Measurements from ENCODE around the gene RTKN2. TPM values are rescaled to one million over a fixed set of nuclear protein-coding genes. Genes with fewer than 3 reads are reported as not detected.

The RTKN2 gene
- total and polyA plus RNA-seq, 2 donors (not counting 1 experiment from before 2014, with no cell fraction given): 0.07 to 0.22 TPM

GRCh38 chr10:62250594-62251198 lies 17.9 kb downstream of the RTKN2 start:
- CTCF ChIA-PET: no interaction called here

More at GRCh38 chr10:62250594-62251198, 17.9 kb downstream of the RTKN2 start:
- H3K79me2 ChIP-seq (ENCODE audit: control insufficient read depth, insufficient read depth, low read length): no peaks in the 10 kb centered on the region
- Mint-ChIP-seq H3K27me3 (no peaks in the 10 kb centered on the region), H3K27ac (no peak overlapping the region), H3K9me3 (ENCODE audit: insufficient read depth) (peaks cover 2% of the 10 kb centered on the region), H3K4me1 (peaks cover under 1% of the 10 kb centered on the region), H3K4me3 (no peak overlapping the region)
- no peaks in the 10 kb centered on the region for H3K9me3 ChIP-seq (ENCODE audit: control extremely low read depth in 1 of 3, control insufficient read depth in 2 of 3, insufficient read depth in 1 of 3, low read length in 2 of 3)
- H2AFZ ChIP-seq (ENCODE audit: insufficient read depth, low read depth, low read length, poor library complexity, severe bottlenecking): no peak overlapping the region
- ATAC-seq (ENCODE audit: low read depth) (no peak), DNase-seq (no peak)
- no peak overlapping the region for H3K4me3 ChIP-seq (ENCODE audit: control extremely low read depth in 1 of 5, extremely low read depth in 1 of 5, insufficient read depth in 1 of 5, low read depth in 2 of 5, low read length in 4 of 5)
- no peaks in the 10 kb centered on the region for H3K4me1 ChIP-seq (ENCODE audit: control insufficient read depth in 2 of 2, insufficient read depth in 2 of 2, low read length in 2 of 2)
- no peak overlapping the region for H3K27ac ChIP-seq (ENCODE audit: low read length in 2 of 2)
- POLR2A ChIA-PET: no interaction called here
- H4K20me1 ChIP-seq (ENCODE audit: control insufficient read depth, insufficient read depth, low read length, poor library complexity, severe bottlenecking): no peaks in the 10 kb centered on the region
- H3K9ac ChIP-seq (ENCODE audit: low read length): no peak overlapping the region
- no peak overlapping the region for H3K4me2 ChIP-seq (replicated peaks; ENCODE audit: low read depth, low read length, poor library complexity, severe bottlenecking)
- 100% methylated on average over 3 of the region's 5 CpGs for WGBS (ENCODE audit: insufficient coverage)
- H3K27me3 ChIP-seq (replicated peaks in 1 of 4; ENCODE audit: control extremely low read depth in 1 of 4, control insufficient read depth in 3 of 4, insufficient read depth in 4 of 4, low read length in 3 of 4): no peaks in the 10 kb centered on the region
- TF ChIP-seq EZH2 (IDR thresholded peaks at IDR 0.05; ENCODE audit: borderline replicate concordance, insufficient read depth, low read depth, low read length, poor library complexity, severe bottlenecking) (no peak), CTCF (IDR thresholded peaks at IDR 0.05) (no peak)
- no peaks in the 10 kb centered on the region for H3K36me3 ChIP-seq (replicated peaks in 1 of 2; ENCODE audit: control extremely low read depth in 1 of 2, control insufficient read depth in 1 of 2, extremely low read depth in 1 of 2, insufficient read depth in 2 of 2, low read length in 1 of 2)
- intact Hi-C loops (cut with micrococcal nuclease): no loop called here
